K562 treated with DMSO at 1 percent for 12 hours (cell line): ENCODE data around the gene PNPLA1. TPM values are rescaled to one million over a fixed set of nuclear protein-coding genes. Genes with fewer than 3 reads are reported as not detected.

Source experiments
- total RNA-seq: library from RNA; unstranded; fragments of 300-600 nt; gene quantifications from 2 replicates; pipeline ENCODE4 v1.2.3, GENCODE V29; 2022; ENCODE audit not compliant: insufficient read depth

The PNPLA1 gene
- 0.49 and 1.0 TPM in 2 replicates for total RNA-seq

GRCh38 chr6:36269834-36270705 is at the start of gene PNPLA1:
PNPLA1 (plus strand) TSS chr6:36270060; CDS start chr6:36270460, 400 bp downstream.

GRCh38 chr6:36336779-36337241 is 67.0 kb downstream of the PNPLA1 start, which contains the start of gene BNIP5:
BNIP5 (minus strand) TSS chr6:36336888; CDS start chr6:36330690, 6,198 bp downstream.

Other genes starting within 250 kb of the PNPLA1 start
- not detected in 2 replicates for gene SLC26A8, start 245.4 kb upstream of the PNPLA1 start, total RNA-seq
- 23.8 and 46.0 TPM in 2 replicates for gene MAPK14, start 242.3 kb upstream of the PNPLA1 start, total RNA-seq
- 3.0 TPM in 1 of 2 replicates, not detected in the other for gene MAPK13, start 139.5 kb upstream of the PNPLA1 start, total RNA-seq
- 11.2 and 32.3 TPM in 2 replicates for gene BRPF3, start 73.3 kb upstream of the PNPLA1 start, total RNA-seq
- not detected in 2 replicates for gene BNIP5, start 66.8 kb downstream of the PNPLA1 start, total RNA-seq
- gene ETV7, start 117.6 kb downstream of the PNPLA1 start, total RNA-seq: not detected in 2 replicates
- not detected in 2 replicates for gene PXT1, start 172.8 kb downstream of the PNPLA1 start, total RNA-seq
- gene KCTD20, start 172.9 kb downstream of the PNPLA1 start, total RNA-seq: 23.6 and 66.3 TPM in 2 replicates